Cerebellar nuclear complex (tissue), 1 donor: ENCODE data around the gene MROH7.

Experiments used
- DNase-seq, 2 experiments: peaks; one replicate each; lab custom pipeline; 2025; lab: John Stamatoyannopoulos, UW

MROH7 gene

DNA sequence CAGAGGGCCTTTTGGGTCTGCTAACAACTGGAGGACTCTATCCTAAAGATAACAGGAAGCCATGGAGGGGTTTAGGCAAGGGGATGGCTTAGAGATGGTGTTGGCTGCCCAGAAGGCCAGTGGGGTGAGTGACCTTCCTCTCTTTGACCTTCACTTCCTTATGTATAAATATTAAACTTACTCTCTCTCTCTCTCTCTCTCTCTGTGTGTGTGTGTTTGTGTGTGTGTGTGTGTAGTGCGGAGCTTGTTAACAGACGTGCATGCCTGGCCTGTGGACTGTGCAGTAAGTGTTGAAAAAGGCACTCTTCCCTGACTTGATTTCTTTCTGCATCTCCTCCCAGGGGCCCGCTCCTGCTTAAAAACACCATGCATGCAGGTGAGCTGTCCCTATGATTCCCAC, 10.0 kb downstream of the MROH7 start:
- no peak for DNase-seq

DNA sequence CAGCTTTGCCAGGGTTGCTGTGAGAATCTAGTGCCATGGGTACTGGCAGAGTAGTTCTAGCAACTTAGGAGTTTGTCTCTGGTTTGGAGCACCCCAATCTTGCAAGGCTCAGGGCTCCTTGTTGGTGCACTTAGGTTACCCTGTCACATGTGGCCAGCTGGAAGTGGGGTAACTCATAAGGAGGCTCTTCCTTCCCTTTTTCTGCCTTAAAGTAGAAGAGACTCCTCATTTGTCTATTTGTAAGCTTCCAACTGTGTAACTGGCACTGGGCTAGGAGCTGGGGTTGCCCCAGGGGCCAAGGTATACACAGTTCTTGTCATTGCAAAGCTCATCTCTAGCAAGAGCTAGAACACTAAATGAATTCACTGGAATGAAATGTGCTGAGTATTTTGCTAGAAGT, 10.6 kb downstream of the MROH7 start:
- DNase-seq: no peak

DNA sequence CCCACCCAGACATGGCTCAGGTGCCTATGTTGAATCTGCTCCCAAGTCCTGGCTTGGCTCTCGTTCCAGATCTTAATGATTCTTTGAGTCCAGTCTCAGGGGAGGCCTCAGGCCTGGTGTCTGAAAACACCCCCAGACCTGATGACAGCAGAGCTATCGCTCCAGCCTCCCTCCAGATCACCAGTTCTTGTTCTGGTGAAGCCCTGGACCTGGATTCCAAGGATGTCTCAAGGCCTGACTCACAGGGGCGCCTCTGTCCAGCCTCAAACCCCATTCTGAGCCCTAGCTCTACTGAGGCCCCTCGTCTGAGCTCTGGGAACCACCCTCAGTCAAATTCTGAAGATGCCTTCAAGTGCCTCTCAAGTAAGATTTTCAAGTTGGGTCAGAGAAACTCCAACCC, 11.4 kb downstream of the MROH7 start:
- DNase-seq: no peak

DNA sequence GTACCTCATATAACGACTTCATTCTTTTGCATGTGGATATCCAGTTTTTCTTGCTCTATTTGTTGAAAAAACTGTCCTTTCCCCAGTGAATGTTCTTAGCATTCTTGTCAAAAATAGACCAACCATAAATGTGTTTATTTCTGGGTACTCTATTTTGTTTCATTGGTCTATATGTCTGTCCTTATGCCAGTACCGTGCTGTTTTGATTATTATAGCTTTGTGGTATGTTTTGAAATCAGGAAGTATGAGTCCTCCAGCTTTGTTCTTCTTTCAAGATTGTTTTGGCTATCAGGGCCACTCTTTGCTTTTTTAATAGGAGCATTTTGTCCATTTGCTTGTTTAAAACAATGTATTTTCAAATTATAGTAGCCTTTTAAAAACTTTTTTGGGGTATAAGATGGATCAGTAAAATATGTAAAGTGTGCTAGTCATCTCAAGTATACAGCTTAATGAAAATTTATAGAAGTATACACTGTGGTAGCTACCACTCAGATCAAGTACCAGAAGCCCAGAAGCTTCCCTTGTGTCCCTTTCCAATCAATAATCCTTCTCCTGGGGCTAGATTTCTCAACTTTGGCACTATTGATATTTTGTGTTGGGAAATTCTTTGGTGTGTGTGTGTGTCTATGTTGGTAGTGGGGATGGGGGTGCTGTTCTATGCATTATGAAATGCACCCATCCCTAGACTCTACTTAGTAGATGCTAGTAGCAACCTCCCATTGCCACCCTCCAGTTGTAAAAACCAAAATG, 16.8 kb downstream of the MROH7 start:
- DNase-seq: no peak

DNA sequence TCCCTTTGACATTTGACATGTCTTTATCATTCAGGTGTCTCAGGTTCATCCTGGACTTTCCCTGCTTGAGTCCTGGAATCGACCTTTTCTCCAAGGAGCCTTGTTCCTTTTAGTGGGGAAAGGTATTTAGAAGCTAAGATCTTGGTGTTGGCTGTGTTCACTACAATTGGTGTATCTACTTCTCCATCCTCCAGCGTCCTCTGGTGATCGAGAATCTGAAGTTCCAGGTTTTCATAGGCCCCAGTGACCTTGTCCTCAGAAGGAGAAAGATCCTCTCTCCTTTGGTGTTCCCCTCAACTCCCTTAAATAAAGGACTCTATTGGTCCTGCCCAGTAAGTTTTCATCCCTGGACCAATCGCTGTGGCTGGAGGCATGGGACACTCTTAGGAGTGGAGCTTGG, 22.1 kb downstream of the MROH7 start:
- DNase-seq: no peak

DNA sequence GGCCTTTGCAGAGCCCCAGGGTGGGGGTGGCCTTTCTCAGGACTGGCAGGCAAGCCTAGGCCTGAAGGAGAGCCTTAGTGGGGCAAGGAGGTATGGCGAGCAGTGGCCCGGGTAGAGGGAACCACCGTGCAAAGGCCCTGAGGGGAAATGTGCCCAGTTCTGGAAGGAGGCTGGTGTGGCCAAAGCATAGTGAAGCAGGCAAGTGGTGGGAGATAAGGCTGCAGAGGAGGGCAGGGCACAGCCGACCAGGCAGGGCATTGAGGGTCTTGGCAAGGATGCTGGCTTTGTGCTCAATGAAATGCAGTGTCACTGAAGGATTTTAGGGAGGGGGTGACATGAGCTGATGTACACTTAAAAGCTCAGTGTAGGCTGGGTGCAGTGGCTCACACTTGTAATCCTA, 22.8 kb downstream of the MROH7 start:
- DNase-seq: no peak

DNA sequence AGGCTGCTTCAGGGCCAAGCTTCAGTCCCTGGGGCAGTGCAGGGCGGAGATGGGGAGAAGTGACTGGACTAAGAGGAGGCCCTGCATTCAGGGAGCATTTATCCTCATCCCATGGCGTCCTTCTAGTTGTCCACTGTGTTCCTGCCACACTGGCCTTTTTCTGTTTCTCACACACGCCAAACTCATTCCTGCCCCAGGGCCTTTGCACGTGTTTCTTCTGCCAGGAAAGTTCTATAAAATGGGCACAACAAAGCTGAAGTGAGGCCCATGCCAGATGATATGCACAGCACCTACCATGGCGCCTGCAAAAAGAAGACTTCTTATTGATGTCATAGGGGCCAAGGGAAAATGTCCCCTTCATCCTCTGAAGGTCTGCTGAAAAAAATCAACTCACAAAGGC, 24.3 kb downstream of the MROH7 start:
- no peak for DNase-seq

DNA sequence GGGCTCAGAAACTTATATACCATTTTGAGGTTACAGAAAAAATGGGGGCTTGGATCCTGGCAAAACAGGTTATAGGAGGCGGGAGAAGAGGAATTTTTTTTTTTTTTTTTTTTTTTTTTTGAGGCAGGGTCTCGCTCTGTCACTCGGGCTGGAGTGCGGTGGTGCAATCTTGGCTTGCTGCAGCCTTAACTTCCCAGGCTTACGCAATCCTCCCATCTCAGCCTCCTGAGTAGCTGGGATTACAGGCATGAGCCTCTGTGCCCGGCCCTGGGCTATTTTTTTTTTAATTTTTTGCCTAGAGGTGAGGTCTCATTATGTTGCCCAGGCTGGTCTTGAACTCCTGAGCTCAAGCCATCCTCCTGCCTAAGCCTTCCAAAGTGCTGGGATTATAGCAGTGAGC, 24.7 kb downstream of the MROH7 start:
- DNase-seq: no peak

DNA sequence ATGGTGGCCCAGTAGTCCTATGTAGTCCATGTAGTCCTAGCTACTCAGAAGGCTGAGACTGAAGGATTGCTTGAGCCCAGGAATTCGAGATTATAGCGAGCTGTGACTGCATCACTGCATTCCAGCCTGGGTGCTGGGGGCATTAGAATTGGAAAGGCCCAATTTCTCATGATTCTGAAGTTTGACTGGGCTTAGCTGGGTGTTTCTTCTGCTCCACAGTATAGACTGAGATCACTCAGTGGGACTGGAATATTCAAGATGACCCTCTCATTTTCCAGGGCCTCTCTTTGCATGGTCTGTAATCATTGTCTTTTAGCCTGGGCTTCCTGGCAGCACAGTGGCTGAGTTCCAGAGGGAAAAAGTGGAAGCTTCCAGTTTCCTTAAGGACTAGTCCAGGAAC, 26.2 kb downstream of the MROH7 start:
- no peak for DNase-seq

DNA sequence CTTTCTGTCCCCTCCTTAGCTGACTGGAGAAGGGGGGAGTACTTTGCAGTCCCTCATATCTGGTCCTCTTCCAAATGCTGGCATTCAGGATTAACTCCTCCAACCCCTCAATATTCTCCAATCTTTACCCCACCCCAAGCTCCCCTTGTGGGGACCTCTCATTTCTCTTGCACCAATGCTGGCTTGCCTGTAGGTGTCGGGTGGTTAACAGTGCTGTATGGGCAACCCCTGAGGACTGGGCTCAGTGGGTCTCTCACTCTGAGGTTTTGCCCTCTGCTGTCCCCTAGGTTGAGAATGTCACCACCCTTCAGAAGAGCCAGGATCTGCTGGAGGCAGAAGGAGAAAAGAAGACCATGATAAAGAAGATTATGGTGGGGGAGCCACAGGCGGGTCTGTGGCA, 27.0 kb downstream of the MROH7 start:
- DNase-seq: no peak

DNA sequence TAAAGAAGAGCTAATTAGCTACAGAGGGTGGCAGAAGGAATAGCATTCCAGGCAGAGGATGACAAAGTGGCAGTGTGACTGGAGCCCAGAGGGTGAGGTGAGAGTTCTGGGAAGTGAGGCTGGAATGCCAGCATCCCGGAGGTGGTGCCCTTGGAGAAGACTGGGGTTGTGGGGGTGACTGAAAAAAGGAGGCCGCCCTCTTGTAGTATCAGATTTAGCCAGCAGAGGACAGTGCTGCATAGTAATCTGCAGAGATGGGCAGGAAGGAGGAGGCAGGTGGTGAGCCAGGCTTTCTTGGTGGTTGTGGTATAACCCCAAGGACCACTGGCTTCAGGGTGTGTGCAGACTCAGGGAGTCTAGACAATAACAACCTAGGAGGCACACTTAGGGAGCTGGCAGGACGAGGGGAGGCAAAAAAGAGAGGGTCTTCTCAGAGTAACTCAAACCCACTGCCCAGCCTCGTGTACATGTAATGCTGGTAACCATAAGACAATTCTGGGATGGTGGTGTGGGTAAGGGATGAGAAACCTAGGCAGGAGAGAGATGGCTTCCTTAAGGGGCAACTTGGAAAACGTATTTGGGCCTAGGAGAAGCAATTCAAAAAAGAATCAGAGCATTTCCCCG, 30.5 kb downstream of the MROH7 start:
- DNase-seq: no peak

DNA sequence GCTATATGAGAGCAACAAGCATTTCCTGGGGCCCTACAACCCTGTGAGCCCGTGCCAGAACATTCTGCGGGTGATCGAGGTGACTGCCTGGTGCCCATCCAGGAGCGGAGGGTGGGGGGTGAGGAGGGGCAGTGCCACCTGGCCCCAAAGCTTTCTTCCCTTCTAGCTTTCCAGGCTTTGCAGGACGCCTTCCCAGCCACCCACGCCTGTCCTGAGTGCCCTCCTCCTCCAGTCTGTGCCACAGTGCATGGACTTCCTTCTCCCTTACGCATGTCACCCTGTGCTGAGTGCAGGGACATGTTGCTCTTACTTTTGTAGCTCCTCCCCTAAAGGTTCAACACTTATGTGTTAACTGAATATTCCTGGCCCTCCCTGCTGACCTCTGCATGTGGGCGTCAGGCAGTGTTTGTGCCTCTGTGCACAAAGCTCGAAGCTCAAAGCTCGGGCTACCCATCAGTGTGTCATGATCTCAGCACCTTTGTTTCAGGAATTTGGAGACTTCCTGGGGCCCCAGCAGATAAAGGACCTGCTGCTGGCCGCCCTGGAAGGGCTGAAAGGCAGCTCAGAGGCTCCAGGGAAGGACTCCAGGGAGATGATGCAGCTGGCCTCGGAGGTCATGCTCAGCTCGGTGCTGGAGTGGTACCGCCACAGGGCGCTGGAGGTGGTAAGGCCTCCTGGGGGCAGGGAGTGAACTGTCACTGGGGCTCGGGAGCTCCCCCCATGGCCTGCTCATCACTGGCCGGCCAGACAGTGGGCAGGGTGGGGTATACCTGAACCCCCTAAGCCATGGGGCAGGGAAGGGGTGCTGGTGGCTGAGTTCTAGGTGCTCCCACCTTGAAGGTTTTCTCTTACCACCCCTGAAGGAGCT, 37.4 kb downstream of the MROH7 start:
- no peak for DNase-seq

DNA sequence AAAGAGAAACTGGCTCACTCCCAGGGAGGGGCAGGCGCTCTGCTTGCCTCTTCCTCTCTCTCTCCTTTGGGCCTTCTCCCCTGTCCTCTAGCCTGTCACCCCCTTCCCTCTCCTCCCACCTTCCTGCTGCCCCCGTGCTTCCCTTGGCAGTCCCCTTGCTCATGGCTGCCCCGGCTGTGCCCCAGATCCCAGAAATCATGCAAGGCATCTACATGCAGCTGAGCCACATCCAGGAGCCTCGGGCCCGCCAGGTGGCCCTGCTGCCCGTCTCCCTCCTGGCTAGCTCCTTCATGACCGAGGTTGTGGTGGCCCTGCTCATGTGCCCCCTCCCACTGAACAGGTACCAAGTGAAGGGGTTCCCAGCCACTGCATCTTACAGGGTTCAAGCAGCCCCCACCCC, 38.1 kb downstream of the MROH7 start:
- no peak for DNase-seq

DNA sequence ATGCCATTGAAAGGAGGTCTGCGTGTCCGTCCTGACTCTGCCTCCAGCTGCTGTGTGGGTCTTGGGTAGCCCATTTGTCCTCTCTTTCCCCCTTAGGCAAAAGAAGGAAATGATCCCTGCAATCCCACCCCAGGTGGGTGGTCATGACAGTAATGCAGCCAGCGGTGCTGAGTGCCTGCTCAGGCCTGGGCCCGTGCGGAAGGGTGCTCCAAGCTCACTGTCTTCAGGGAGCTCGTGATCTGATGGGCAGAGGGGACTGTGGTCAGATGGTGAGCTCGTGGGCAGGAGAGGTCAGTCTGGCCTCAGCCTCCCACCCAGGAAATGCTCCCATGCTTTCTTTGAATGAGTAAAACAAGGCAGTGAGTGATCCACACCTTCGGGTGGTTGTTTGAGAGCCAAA, 38.8 kb downstream of the MROH7 start:
- no peak for DNase-seq

DNA sequence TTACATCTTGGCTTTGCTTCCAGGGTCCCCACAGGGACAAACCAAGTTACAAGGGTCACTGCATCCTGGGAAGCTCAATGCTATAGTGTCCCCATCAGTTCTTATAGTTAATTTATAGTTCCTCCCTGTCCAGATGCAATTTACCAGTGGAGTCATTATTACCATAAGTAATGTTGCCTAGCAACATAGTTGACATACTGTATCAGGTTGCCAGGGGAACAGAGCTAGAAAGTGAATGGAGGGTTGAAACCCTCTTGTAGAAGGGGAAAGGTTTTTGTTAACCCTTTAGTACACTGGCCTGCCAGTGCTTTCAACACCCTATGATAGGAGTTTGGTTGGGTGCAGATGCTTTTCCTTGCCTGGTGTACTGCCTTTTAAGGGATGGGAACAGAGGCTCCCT, 39.8 kb downstream of the MROH7 start:
- DNase-seq: no peak

DNA sequence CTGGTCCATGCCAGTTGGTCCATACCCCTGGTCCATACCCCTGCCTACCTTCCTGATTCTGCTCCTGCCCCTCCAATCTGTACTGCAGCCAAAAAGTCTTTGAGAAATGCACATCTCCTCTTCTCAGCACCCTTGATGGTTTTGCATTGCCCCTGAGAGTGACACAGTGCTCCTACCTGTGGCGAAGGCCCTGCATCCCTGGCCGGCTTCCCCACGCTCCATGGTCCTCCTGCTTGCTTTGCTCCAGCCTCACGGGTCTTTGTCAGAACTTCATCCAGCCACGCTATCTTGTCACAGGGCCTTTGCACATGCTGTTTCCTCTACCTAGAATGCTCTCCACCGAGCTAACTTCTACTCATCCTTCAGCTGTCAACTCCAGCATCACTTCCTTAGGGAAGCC, 41.9 kb downstream of the MROH7 start:
- DNase-seq: no peak

DNA sequence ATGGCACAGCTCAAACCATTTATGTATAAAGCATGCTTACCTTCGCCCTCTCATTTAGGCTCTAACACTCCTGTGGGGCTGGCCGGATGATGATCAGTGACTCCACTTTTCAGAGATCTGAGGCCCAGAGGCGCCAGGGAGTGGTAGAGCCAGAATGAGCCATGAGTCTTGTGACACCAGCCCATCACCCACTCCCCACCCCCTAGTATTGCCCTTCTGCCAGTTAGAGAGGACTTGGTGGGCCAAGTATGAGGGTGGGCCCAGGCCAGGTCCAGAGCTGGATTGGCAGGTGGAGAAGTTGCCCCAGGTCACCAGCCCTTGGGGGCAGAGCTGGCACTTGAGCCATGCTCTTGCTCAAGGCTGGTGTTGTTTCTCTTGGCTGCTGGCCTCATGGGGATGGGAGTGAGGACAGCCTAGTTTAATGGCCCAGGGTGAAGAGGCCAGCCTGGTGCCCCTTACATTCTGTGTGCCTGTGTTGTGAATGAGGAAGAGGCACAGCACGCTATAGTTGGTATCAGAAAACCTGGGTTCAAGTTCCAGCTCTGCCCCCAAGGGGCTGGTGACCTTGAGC, 43.8 kb downstream of the MROH7 start:
- no peak for DNase-seq

DNA sequence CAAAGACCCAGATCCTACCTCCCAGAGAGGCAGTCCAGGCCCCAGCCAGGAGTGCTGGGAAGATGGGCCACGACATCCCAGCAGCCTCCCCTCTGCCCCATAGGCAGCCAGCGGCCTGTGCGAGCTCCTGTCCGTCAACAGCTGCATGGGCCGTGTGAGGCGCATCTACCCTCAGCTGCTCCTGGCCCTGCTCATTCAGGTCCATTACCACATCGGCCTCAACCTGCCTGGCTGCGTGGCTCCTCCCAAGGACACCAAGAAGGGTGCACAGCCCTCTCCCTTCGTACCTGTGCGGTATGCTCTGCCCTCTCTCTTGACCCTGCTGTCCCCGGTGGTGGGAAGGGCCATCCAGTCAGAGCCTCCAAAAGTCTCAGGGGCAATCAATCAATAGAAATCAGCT, 44.6 kb downstream of the MROH7 start:
- DNase-seq: no peak

DNA sequence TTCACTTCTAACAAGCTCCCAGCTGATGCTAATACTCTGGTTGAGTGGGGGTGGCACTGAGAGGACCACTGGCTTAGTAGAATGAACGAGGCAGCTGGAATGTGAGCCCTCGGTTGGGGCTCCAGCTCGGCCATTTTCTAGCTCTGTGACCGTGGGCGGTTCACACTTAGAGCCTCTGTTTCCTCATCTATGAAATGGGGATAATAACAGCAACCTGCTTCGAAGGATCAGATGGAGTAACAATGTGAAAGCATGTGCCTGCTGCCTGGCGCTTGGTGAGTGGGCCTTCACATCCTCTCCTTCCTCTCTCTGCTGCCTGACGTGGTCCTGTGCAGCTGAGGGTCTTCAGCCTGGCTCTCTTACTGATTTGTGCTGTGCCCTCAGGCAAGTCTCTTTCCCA, 53.2 kb downstream of the MROH7 start:
- DNase-seq: no peak

DNA sequence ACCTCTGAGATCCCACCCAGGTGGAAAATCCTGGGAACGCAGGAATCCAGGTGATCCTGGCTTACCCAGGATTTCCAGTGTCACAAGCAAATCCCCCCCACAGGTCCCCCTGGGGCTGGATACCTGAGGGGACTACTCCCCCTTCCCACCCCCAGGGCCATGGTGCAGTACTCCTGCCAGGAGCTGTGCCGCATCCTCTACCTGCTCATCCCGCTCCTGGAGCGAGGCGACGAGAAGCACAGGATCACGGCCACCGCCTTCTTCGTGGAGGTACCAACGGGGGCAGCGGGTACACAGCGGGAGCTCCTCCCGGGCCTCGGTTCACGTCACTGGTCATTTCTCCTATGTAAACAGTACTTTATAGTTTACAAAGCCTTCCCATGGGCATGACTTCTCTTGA, 53.6 kb downstream of the MROH7 start:
- no peak for DNase-seq

DNA sequence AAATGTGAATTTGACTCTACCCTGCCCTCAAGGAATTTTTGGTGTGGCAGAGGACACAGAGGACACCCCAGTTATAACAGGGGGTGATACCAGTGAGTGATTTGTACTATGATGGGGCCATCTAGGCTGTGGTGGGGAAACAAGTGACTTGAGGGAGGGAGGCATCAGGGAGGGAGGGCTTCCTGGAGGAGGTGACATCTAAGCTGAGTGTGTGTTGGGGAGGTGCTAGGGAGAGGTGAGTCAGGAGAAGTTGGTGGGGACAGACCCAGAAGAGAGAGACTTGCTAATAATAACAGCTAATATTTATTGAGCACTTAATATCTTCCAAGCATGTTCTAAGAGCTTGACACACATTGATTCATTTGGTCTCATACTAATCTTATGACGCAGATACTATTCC, 54.2 kb downstream of the MROH7 start:
- DNase-seq: no peak

DNA sequence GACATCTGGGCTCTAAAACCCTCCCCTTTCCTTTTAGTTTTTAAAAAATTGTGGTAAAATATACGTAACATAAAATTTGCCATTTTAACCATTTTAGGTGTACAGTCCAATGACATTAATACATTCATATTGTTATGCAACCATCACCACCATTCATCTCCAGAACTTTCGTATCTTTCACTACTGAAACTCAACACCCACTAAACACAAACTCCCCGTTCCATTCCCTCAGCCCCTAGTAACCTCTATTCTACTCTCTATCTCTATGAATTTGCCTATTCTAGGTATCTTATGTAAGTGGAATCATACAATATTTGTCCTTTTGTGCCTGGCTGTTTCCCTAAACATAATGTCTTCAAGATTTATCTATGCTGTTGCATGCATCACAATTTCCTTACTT, 54.7 kb downstream of the MROH7 start:
- DNase-seq: no peak

DNA sequence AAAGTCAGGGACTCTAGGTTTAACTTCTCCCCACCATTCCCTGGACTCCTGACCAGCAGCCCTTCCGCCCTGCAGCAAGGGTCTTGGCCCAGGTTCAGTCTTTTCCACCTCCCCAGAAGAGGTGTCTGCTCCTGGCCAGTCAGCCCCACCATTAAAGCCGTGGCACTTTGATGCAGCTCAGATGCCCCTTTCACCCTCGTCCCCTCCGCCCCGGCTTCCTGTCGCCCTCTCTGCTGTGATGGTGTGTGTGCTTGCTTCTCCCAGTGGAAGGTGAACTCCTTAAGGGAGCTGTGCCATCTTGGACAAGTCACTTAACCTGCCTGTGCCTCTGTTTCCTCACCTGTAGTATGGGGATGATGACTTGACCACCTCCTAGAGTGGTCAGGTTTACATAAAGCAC, 56.3 kb downstream of the MROH7 start:
- DNase-seq: no peak
